ENCODE measurements around the gene LRRTM3.

The LRRTM3 gene

GRCh38 chr10:66980246-66980815, 54.5 kb downstream of the LRRTM3 start:
- ATAC-seq (no peak), DNase-seq (no peak)
- H3K4me3 Mint-ChIP-seq: no peak overlapping the region
- no peaks in the 10 kb centered on the region for H3K36me3 Mint-ChIP-seq (ENCODE audit: low read depth)
- no peak overlapping the region for H3K27ac Mint-ChIP-seq
- no peaks in the 10 kb centered on the region for H3K4me1 Mint-ChIP-seq
- H3K9me3 Mint-ChIP-seq: peaks cover 10% of the 10 kb centered on the region
- peaks cover 2% of the 10 kb centered on the region for H3K27me3 Mint-ChIP-seq

GRCh38 chr10:66981361-66982052, 55.7 kb downstream of the LRRTM3 start:
- Mint-ChIP-seq H3K9me3 (peaks cover 7% of the 10 kb centered on the region), H3K36me3 (ENCODE audit: low read depth) (no peaks in the 10 kb centered on the region), H3K27ac (no peak overlapping the region), H3K27me3 (peaks cover 2% of the 10 kb centered on the region), H3K4me1 (no peaks in the 10 kb centered on the region), H3K4me3 (no peak overlapping the region)
- ATAC-seq (no peak), DNase-seq (no peak)

DNA sequence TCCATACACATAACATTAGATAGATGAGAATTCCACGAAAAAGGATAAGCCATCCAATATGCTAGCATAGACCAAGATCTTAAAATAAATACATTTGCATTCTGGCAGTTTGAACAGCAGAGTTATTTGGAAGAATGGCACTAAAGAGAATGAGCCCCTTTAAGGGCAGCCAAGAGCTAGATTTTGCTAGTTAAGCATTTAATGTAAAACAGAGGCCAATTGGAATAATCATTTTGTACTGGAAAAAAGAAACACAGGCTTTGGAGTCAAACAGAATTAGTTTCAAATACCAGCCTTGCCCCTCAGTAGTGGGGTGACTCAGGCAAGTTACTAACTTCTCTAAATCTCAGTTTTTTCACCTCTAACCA, 56.2 kb downstream of the LRRTM3 start:
- peaks cover 5% of the 10 kb centered on the region for H3K9me3 Mint-ChIP-seq
- DNase-seq: no peak
- no peaks in the 10 kb centered on the region for H3K36me3 Mint-ChIP-seq (ENCODE audit: low read depth)
- no peaks in the 10 kb centered on the region for H3K4me1 Mint-ChIP-seq
- H3K4me3 Mint-ChIP-seq: no peak overlapping the region
- no peak overlapping the region for H3K27ac Mint-ChIP-seq
- H3K27me3 Mint-ChIP-seq: peaks cover 2% of the 10 kb centered on the region
- no peak for ATAC-seq

DNA sequence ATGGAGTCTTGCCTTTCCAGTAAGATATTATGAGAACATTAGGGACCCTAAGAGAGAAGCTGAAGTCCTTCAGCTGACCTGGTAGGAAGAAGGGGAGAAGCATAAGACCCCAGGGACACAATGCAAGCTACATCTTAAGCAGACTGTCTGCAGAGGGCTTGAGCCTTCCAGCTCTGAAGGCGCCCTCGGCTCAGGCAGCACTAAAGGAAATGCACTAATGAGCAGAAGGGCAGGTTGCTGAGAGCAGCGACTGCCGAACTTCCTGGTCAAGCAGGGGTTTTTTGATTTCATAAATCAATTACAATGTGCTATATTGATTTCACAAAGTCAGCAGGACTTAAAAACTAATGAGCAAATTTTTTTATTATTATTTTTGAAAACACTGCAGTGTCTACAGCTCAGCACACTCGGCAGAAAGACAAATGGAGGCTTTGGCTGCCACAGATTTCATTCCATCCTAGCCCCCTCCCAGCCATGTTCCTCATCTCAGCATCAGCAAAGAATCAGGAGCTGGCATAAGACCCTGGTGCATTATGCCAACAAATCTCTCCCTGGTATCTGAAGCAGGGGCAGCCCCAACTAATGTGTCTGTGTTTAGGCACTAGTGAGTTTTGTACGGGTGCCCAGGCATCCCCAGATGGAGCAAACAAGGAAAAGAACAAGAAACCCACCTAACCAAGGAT, 57.1 kb downstream of the LRRTM3 start:
- Mint-ChIP-seq H3K4me1 (no peaks in the 10 kb centered on the region), H3K27ac (no peak overlapping the region), H3K9me3 (peaks cover 5% of the 10 kb centered on the region), H3K27me3 (peaks cover 2% of the 10 kb centered on the region), H3K36me3 (ENCODE audit: low read depth) (no peaks in the 10 kb centered on the region), H3K4me3 (no peak overlapping the region)
- no peak for ATAC-seq
- DNase-seq: no peak

GRCh38 chr10:66983475-66983818, 57.6 kb downstream of the LRRTM3 start:
- Mint-ChIP-seq H3K27me3 (peaks cover 2% of the 10 kb centered on the region), H3K27ac (no peak overlapping the region), H3K36me3 (ENCODE audit: low read depth) (no peaks in the 10 kb centered on the region), H3K4me3 (no peak overlapping the region), H3K4me1 (no peaks in the 10 kb centered on the region), H3K9me3 (peaks cover 5% of the 10 kb centered on the region)
- DNase-seq: no peak
- no peak for ATAC-seq

DNA sequence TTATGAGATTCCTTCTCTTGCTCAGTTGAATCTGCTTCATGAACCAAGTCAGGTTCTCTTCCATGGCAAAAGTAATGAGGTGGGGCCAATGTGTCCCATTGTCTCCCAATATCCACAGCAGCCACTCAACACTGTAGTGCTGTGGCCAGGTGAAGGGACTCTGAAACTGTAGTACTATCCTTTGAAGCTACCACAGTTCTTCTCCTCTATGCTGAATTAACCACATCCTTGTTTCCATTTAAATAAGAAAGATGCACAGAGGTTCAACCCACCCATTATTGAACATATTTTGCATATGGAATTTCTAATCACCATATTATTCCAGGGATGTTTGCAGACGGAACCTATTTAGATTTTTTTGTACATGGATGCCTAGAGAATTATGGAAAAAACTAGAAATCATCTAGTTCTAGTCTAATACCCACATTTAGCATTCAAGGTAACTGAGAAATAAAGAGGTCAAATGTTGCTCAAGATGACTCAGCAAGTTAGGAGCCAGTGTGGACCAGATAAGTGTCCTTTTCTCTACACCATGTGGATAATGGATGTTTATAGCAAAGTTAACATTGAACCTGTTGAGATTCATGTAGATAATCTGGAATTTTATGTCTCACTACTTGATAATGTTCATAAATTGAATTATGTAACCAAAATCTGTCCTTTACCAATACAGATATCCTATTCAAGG, 64.5 kb downstream of the LRRTM3 start:
- Mint-ChIP-seq H3K27ac (no peak overlapping the region), H3K4me3 (no peak overlapping the region), H3K27me3 (no peaks in the 10 kb centered on the region), H3K36me3 (ENCODE audit: low read depth) (no peaks in the 10 kb centered on the region), H3K9me3 (no peaks in the 10 kb centered on the region), H3K4me1 (no peaks in the 10 kb centered on the region)
- no peak for DNase-seq
- no peak for ATAC-seq

GRCh38 chr10:66996996-66997395, 71.2 kb downstream of the LRRTM3 start:
- no peak overlapping the region for H3K27ac Mint-ChIP-seq
- DNase-seq: no peak
- no peaks in the 10 kb centered on the region for H3K36me3 Mint-ChIP-seq (ENCODE audit: low read depth)
- no peaks in the 10 kb centered on the region for H3K27me3 Mint-ChIP-seq
- no peaks in the 10 kb centered on the region for H3K4me1 Mint-ChIP-seq
- ATAC-seq: no peak
- no peaks in the 10 kb centered on the region for H3K9me3 Mint-ChIP-seq
- H3K4me3 Mint-ChIP-seq: no peak overlapping the region

DNA sequence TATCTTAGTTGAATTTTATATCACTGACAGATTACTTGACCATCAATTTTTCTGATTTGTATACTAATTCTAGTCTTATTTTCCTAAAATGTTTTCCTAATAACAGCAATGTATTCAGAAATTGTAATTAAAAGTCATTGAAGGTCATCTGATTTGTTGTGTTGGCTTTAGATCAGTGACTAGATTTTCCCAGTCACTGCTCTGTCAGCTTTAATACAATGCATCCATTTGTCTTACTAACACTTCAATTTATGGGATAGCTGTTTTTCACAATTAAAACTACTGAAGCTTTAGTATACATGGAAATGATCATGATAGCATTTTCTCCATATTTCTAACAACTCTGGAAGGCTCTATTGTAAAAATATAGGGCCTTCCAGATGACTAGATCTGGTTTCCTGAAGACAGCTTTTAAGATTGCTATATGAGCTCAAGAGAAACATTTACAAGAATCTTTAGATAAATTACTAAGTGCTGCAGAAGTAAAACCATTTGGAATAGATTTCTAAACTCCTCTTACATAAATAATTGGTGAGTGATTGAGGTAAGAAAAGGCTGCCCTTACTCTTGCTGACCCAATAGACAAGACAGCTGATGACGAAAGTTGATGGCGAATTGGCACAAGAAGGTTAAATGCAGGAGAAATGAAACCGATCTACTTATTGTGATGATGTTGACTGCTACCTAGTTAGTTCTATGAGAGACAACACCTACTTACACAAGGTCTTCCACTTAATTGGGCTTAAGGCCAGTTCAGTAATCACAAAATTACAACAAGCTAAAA, 74.1 kb downstream of the LRRTM3 start:
- Mint-ChIP-seq H3K4me1 (no peaks in the 10 kb centered on the region), H3K4me3 (no peak overlapping the region), H3K27ac (no peak overlapping the region), H3K27me3 (no peaks in the 10 kb centered on the region), H3K36me3 (ENCODE audit: low read depth) (no peaks in the 10 kb centered on the region), H3K9me3 (no peaks in the 10 kb centered on the region)
- ATAC-seq (no peak), DNase-seq (no peak)

GRCh38 chr10:67004690-67005089, 78.9 kb downstream of the LRRTM3 start:
- DNase-seq: no peak
- H3K4me3 Mint-ChIP-seq: no peak overlapping the region

GRCh38 chr10:67005981-67006380, 80.1 kb downstream of the LRRTM3 start:
- Mint-ChIP-seq H3K9me3 (no peaks in the 10 kb centered on the region), H3K4me3 (no peak overlapping the region), H3K36me3 (ENCODE audit: low read depth) (no peaks in the 10 kb centered on the region), H3K4me1 (no peaks in the 10 kb centered on the region), H3K27ac (no peak overlapping the region), H3K27me3 (peaks cover 2% of the 10 kb centered on the region)
- DNase-seq (no peak), ATAC-seq (no peak)

More at GRCh38 chr10:67004690-67005089, 78.9 kb downstream of the LRRTM3 start:
- Mint-ChIP-seq H3K27ac (no peak overlapping the region), H3K36me3 (ENCODE audit: low read depth) (no peaks in the 10 kb centered on the region), H3K4me1 (no peaks in the 10 kb centered on the region), H3K9me3 (no peaks in the 10 kb centered on the region), H3K27me3 (peaks cover 2% of the 10 kb centered on the region)
- no peak for ATAC-seq

DNA sequence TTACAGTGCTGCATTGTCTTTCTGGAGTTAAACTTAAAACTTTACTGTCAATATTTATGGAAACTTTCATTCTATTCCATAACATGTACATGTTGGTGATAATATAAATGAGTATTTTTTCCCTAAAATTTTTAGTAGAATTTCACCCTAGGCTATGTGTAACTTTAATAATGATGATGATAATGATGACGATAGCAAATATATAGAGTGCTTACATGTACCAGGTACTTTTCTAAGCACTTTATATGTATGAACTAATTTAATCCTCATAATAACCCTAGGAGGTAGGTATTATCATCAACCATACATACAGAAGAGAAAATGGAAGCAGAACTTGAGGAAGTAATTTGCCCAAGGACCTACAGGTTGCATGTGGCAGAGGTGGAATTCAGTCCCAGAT, 85.6 kb downstream of the LRRTM3 start:
- Mint-ChIP-seq H3K36me3 (ENCODE audit: low read depth) (no peaks in the 10 kb centered on the region), H3K4me1 (no peaks in the 10 kb centered on the region), H3K9me3 (peaks cover 6% of the 10 kb centered on the region), H3K4me3 (no peak overlapping the region), H3K27ac (no peak overlapping the region), H3K27me3 (peaks cover 2% of the 10 kb centered on the region)
- ATAC-seq: no peak
- no peak for DNase-seq

DNA sequence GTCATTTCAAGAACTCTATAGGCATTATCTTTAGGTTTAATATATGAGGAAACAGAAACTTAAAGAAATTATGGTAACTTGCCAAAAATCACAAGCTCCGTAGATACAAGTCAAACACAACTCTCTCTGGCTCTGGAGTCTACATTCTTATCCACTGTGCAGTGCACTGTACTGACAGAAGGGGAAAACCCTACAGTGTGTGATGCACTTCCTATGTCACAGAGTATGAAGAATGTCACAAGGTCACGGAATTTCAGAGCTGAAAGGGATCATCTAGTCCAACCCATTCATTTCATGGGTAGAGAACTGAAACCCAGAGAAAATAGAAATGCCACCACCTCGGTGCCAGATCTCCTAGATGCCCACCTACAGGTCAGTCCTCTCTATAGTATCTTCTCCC, 86.1 kb downstream of the LRRTM3 start:
- Mint-ChIP-seq H3K4me3 (no peak overlapping the region), H3K27ac (no peak overlapping the region)
- DNase-seq: no peak

DNA sequence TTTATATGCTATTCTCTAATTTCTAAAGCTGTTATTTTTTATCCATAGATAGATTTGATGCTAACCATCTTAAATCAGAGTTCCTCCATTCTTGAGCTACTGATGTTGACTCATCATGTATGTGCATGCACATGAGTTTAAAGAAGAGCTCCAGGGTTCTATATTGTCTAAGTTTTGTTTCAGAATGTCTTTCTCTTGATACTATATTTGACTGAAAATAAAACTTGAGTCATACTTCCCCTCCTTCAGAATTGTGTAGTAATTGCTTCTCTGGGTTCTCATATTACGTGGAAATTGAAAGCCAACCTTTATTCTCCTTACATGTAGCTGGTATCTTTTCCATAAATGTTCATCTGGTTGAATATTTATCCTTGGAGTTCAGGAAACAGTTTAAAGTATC, 89.4 kb downstream of the LRRTM3 start:
- H3K27ac Mint-ChIP-seq: no peak overlapping the region
- no peak for ATAC-seq

More for the DNA sequence above, 86.1 kb downstream of the LRRTM3 start:
- ATAC-seq: no peak
- no peaks in the 10 kb centered on the region for H3K4me1 Mint-ChIP-seq
- peaks cover 6% of the 10 kb centered on the region for H3K9me3 Mint-ChIP-seq
- no peaks in the 10 kb centered on the region for H3K36me3 Mint-ChIP-seq (ENCODE audit: low read depth)
- peaks cover 2% of the 10 kb centered on the region for H3K27me3 Mint-ChIP-seq

GRCh38 chr10:67017218-67017617, 91.4 kb downstream of the LRRTM3 start:
- Mint-ChIP-seq H3K4me1 (no peaks in the 10 kb centered on the region), H3K4me3 (no peak overlapping the region), H3K36me3 (ENCODE audit: low read depth) (peaks cover 1% of the 10 kb centered on the region), H3K9me3 (peaks cover 6% of the 10 kb centered on the region), H3K27ac (no peak overlapping the region), H3K27me3 (no peaks in the 10 kb centered on the region)
- DNase-seq (no peak), ATAC-seq (no peak)

More for the DNA sequence above, 89.4 kb downstream of the LRRTM3 start:
- peaks cover 6% of the 10 kb centered on the region for H3K9me3 Mint-ChIP-seq
- DNase-seq: no peak
- H3K4me3 Mint-ChIP-seq: no peak overlapping the region
- no peaks in the 10 kb centered on the region for H3K27me3 Mint-ChIP-seq
- H3K36me3 Mint-ChIP-seq (ENCODE audit: low read depth): peaks cover 1% of the 10 kb centered on the region
- no peaks in the 10 kb centered on the region for H3K4me1 Mint-ChIP-seq

All from activated naive CD8-positive, alpha-beta T cell treated with anti-CD3 and anti-CD28 coated beads, Interleukin-2, amount 50 U/mL, for 24 hours (primary cell).